22Rv1 (cell line): Measurements from ENCODE around the gene HIRA.
"Not testable (repeated sequence)": the region's sequence is repeated elsewhere in the genome, so short reads cannot be mapped to it uniquely, and the experiment has no call there.

Experiments
- H3K27ac ChIP-seq: fragments of 450-650 bp; 2 replicates; pipeline ENCODE4 v1.5.1; 2017
- ZFX ChIP-seq: fragments of 450-650 bp; IDR thresholded peaks from 2 replicates; pipeline ENCODE4 v1.6.1; 2017; ENCODE audit warnings: antibody characterized with exemption, borderline replicate concordance
- TF ChIP-seq, protein P1 (sequence below): fragments of 450-650 bp; IDR thresholded peaks from 2 replicates; pipeline ENCODE4 v1.5.1; 2017; ENCODE audit warnings: mild to moderate bottlenecking

The HIRA gene

DNA sequence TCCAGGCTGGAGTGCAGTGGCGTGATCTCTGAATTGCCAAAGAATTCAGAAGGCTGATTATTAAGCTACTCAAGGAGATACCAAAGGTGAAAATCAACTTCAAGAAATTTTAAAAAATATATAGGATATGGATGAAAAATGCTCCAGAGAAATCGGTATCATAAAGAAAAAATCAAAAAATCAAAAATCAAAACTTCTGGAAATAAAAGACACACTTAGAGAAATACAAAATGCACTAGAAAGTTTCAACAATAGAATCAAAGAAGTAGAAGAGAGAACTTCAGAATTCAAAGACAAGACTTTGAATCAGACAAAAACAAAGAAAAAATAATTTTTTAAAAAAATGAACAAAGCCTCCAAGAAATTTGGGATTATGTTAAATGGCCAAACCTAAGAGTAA, 94.4 kb downstream of the HIRA start:
- no peak overlapping the region for H3K27ac ChIP-seq
- TF ChIP-seq, protein P1, sequence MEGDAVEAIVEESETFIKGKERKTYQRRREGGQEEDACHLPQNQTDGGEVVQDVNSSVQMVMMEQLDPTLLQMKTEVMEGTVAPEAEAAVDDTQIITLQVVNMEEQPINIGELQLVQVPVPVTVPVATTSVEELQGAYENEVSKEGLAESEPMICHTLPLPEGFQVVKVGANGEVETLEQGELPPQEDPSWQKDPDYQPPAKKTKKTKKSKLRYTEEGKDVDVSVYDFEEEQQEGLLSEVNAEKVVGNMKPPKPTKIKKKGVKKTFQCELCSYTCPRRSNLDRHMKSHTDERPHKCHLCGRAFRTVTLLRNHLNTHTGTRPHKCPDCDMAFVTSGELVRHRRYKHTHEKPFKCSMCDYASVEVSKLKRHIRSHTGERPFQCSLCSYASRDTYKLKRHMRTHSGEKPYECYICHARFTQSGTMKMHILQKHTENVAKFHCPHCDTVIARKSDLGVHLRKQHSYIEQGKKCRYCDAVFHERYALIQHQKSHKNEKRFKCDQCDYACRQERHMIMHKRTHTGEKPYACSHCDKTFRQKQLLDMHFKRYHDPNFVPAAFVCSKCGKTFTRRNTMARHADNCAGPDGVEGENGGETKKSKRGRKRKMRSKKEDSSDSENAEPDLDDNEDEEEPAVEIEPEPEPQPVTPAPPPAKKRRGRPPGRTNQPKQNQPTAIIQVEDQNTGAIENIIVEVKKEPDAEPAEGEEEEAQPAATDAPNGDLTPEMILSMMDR = no peak
- TF ChIP-seq ZFX = no peak

- peak overlapping the region; percentile 30; the same call in 1 of the 2 replicates for H3K27ac ChIP-seq
- TF ChIP-seq, protein P1 = no peak
- TF ChIP-seq ZFX = no peak
Observed at GRCh38 chr22:19336133-19337075, 95.1 kb downstream of the HIRA start.

GRCh38 chr22:19331975-19332374, 99.6 kb downstream of the HIRA start:
- TF ChIP-seq, protein P1 = no peak
- no peak for TF ChIP-seq ZFX
- no peak overlapping the region for H3K27ac ChIP-seq

DNA sequence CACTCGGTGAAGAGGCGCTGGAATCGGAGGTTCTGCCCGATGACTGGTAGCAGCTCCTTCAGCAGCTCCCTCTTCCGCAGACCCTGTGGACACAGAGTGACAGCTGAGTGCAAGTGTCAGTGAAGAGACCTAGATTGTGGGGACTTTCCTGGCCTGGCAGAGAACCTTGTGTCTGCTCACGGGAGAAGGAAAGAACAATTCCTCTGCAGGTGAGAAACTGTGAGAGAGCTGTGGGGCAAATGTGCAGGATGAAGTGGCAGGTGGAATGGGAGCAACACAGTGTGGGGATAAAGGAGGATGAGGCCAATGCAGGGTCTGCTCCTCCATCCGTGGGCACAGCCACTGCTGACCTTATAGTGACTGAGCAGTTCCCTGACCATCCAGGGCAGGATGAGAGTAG, 100.1 kb downstream of the HIRA start:
- H3K27ac ChIP-seq = no peak overlapping the region
- no peak for TF ChIP-seq ZFX
- TF ChIP-seq, protein P1 = no peak

- no peak for TF ChIP-seq ZFX
- TF ChIP-seq, protein P1 = no peak
Observed at GRCh38 chr22:19330865-19331418, 100.6 kb downstream of the HIRA start.

DNA sequence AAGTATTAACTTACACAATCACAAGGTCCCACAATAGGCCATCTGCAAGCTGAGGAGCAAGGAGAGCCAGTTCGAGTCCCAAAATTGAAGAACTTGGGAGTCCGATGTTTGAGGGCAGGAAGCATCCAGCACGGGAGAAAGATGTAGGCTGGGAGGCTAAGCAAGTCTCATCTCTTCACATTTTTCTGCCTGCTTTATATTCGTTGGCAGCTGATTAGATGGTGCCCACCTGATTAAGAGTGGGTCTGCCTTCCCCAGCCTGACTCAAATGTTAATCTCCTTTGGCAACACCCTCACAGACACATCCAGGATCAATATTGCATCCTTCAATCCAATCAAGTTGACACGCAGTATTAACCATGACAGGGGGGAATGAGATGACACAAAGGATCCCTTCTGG, 101.3 kb downstream of the HIRA start:
- not testable (repeated sequence) for H3K27ac ChIP-seq

More at GRCh38 chr22:19330865-19331418, 100.6 kb downstream of the HIRA start:
- H3K27ac ChIP-seq = no peak overlapping the region

GRCh38 chr22:19329454-19329853, 102.1 kb downstream of the HIRA start:
- no peak overlapping the region for H3K27ac ChIP-seq
- TF ChIP-seq, protein P1 = no peak
- TF ChIP-seq ZFX = no peak
